Subcutaneous adipose tissue (tissue), 4 donors: ENCODE results near the gene FOXN3. TPM values are rescaled to one million over a fixed set of nuclear protein-coding genes. Genes with fewer than 3 reads are reported as not detected.

Experiments used
- total RNA-seq, 4 donors: library from RNA; depleted of rRNA; stranded (reverse); fragments of >200 nt; gene quantifications; one replicate each; pipeline ENCODE4 v1.1.0, GENCODE V29; 2016
- TF ChIP-seq, protein P1 (sequence below): fragments of 450-650 bp; IDR thresholded peaks from one replicate; pipeline ENCODE4 v1.5.1; 2016; ENCODE audit warnings: low read depth, mild to moderate bottlenecking, control low read depth, antibody characterized with exemption, moderate library complexity

The FOXN3 gene
- total RNA-seq, 4 donors from 2014 or later: 153 to 173 (median 171) TPM

DNA sequence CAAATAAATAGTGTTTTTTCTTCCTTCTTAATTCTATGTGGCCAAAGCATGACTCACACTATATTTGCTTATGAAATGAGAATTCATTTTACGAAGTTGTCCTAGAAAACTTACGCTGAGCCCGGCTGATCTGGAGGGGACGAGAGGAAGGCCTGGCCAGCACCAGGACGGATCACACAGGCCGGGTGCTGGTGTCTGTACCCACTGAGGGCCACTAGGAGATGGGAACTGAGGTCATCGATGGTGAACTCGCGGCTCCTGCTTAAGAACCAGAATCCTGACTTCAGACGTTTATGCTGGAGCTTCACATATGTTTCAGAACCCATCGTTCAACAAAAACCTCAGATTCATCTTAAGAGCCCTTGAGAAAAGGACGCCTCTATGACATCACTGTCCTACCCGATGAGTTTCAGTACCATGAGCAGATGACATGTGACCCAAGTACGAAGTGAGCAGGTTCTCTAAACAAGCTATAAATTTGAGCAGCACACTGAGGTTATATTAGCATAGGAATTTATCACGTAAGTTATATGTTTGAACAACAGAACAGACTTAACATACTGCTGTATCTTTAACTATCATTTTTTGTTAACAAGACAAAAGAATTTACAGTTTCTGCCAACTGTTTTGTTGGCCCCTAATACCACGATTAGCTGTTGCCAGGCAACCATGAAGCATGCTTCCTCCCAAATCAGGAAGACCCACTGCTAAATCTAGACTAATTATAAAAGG lies 111.9 kb downstream of the FOXN3 start:
- TF ChIP-seq, protein P1, sequence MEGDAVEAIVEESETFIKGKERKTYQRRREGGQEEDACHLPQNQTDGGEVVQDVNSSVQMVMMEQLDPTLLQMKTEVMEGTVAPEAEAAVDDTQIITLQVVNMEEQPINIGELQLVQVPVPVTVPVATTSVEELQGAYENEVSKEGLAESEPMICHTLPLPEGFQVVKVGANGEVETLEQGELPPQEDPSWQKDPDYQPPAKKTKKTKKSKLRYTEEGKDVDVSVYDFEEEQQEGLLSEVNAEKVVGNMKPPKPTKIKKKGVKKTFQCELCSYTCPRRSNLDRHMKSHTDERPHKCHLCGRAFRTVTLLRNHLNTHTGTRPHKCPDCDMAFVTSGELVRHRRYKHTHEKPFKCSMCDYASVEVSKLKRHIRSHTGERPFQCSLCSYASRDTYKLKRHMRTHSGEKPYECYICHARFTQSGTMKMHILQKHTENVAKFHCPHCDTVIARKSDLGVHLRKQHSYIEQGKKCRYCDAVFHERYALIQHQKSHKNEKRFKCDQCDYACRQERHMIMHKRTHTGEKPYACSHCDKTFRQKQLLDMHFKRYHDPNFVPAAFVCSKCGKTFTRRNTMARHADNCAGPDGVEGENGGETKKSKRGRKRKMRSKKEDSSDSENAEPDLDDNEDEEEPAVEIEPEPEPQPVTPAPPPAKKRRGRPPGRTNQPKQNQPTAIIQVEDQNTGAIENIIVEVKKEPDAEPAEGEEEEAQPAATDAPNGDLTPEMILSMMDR: no peak

DNA sequence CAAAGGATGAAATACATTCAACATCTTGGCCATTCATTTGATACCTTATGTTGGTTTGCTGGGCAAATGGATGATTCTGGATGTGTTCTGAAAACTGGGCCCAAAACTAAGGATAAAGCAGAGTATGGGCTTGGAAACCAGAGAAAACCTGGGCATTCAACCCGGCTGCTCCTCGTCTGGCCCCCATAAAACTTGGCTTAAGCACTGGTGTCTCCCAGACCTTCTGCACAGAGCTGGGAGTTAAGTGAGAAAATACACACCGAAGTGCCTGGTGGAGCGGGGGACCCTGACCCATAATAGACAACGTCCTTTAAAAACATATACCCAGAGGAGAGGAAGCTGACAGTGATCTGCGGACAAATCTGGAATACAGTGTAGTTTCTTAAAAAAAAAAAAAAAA lies 112.5 kb downstream of the FOXN3 start:
- TF ChIP-seq, protein P1: no peak

DNA sequence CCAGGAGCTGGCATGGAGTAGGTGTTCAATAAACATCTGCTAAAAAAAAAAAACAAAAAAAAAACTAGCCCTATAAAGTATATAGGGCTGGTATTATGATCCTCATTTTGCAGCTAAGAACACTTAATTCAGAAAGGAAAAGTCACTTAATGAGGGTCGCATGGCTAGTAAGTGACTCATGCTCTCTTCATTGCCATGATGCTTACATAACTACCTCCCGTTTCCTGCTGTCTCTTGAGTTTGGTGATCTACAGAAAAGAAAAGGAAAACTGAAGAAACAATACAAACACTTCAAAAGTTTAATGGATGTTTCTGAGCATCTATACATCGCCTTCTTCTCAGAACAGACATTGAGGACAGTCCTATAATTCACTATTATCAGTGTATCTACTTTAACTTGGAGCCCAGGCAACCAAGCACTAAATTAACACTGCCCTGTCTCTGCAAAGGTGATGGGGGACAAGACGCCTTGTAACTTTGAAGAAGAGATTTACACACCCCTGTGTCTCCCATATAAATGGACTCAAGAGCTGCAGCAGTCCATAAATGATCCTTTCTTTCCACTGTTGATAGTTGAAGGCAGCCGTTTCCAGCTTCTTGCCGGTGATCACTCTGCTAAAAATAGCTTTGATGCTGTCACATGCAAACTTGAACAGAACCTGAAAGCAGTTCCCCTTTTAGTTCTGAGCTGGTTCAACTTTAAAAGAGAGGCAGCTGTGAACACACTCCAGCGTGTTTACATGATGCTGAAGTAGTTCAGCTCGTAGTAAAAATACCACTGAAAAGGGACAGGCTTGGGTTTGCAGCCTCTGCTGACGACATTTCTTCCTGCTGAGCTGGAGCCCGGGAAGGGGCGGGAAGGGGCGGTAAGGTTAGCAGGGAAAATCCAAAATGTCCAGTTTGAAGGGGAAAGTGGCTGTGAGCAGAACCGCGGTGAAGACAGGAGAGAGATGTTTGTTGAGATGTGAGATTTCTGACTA lies 113.3 kb downstream of the FOXN3 start:
- TF ChIP-seq, protein P1: no peak

DNA sequence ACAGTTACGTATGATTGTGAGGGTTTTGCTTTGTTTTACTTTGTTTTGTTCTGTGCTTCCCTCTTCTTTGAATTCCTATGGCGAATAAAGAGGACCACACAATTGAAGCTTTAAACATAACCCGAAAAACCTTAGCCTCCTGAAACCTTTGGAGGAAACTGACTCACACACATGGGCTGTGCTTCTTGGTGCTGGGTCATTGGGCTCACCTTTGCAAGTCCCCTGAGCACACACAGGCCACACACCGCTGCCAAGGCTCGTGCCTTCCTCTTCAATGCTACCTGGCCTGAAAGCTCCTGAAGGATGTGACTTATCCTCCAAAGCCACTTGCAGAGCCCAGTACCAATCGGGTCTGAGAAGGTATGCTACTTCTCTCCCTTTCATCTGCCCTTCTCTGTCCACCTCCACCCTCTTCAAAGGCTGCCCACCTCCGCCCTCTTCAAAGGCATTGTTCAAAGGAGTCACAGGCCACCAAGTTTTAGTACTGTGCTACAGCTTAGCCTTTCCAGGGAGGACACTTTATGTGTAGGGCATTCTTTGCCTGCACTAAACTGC lies 114.6 kb downstream of the FOXN3 start:
- TF ChIP-seq, protein P1: no peak

DNA sequence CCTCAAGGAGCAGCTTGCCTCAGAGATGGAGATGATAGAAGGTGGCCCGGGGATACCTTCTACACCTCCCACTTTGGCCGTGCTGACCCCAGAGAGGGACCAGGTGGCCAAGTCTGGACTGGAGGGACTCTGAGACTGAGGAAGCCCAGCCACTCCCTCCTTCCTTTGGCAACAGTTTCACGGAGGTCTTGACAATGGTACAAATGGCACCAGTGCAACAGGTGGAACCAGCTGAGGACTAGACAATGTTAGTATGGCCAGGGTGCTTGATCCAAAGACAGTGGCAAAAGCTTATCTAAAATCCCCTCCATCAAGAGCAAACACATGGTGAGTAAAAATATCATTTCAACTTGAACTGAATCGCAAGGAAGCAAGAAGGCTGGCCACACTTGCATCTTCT lies 117.4 kb downstream of the FOXN3 start:
- TF ChIP-seq, protein P1: no peak

DNA sequence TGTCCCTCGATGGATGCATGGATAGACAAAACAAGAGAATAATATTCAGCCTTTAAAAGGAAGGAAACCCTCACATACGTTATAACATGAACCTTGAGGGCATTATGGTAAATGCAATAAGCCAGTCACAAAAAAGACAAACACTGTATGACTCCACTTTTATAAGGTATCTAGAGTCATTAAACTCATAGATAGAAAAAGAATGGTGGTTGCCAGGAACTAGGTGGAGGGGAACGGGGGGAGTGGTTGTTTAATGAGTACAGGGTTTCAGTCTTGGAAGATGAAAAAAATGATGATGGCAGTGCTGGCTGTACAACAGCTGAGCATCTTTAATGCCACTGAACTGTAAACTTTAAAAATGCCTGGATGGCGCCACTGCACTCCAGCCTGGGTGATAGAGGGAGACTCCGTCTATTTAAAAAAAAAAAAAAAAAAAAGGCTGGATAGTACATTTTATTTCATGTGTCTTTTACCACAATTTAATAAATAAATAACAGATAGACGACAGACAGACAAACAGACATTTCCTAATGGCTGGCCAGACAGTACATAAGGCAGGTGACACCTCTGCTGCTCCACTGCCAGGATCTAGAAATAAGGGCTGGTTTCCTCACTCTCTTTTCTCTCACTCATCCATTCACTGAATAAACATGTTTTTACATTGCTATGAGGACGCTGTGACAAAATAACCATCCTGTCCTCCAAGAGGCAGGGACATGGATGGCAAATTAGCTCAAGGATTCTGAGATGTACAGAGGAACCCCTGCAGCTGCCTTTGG lies 118.8 kb downstream of the FOXN3 start:
- TF ChIP-seq, protein P1: no peak
